K562 (cell line): ENCODE results near the gene DCT. TPM values are rescaled to one million over a fixed set of nuclear protein-coding genes. Genes with fewer than 3 reads are reported as not detected.

Experiments used
- ATAC-seq: fragments of 200-7000 bp; cut with Tn5 transposase; 3 replicates; pipeline ENCODE4 v1.9.1; 2020; ENCODE audit warnings: moderate library complexity
- BruUV-seq: library from RNA; stranded (reverse); fragments of 400-500 nt; replicated peaks from 2 replicates; lab custom pipeline; 2021; lab: Mats Ljungman, UMichigan
- CTCF ChIA-PET: fragments of 300-600 bp; formaldehyde crosslinking; extraction: SDS; loops from one replicate; lab custom pipeline; 2021; ENCODE audit warnings: low intra/inter-chr PET ratio; lab: Yijun Ruan, JAX
- POLR2A ChIA-PET: fragments of 300-600, 350-650 bp; sonication (Branson Sonifier 250); formaldehyde crosslinking; extraction: SDS; loops from one replicate; lab custom pipeline; 2021; ENCODE audit warnings: antibody characterized with exemption, inconsistent platforms; lab: Yijun Ruan, JAX
- DNase-seq, 4 experiments: peaks; one replicate each; pipeline versions ENCODE4 v3.0.0 to v3.0.0-alpha.2; 2011 to 2018; ENCODE audit warnings: low spot score in 3 of 4, mixed read lengths in 3 of 4; ENCODE audit errors: extremely low read depth in 1 of 4
- FAIRE-seq: peaks from 2 replicates; lab custom pipeline; 2011; peaks lifted over from hg19 to GRCh38; lab: Jason Lieb, UNC
- H2AFZ ChIP-seq: 2 replicates; pipeline ENCODE4 v1.6.0; 2011; ENCODE audit warnings: low read depth, low read length, control low read depth, inconsistent platforms
- H3K27ac ChIP-seq: fragments of 200-600 bp; 3 replicates; pipeline ENCODE4 v1.8.0; 2011; ENCODE audit warnings: low read depth, mild to moderate bottlenecking, control low read depth, inconsistent platforms, low read length, moderate library complexity, mixed read lengths; ENCODE audit errors: extremely low read depth
- H3K27me3 ChIP-seq, 2 experiments: fragments of 300-600 bp in 1 of 2; 2 replicates in 1 of 2; 3 replicates in 1 of 2; pipeline versions ENCODE4 v1.6.0 to v1.8.0; 2011; ENCODE audit warnings: inconsistent platforms in 2 of 2, low read length in 2 of 2, mild to moderate bottlenecking in 1 of 2, mixed read lengths in 1 of 2, moderate library complexity in 1 of 2; ENCODE audit not compliant: control insufficient read depth in 2 of 2, insufficient read depth in 2 of 2
- H3K36me3 ChIP-seq: fragments of 300-600 bp; 3 replicates; pipeline ENCODE4 v1.8.0; 2011; ENCODE audit warnings: mild to moderate bottlenecking, low read length, inconsistent platforms; ENCODE audit not compliant: control insufficient read depth, insufficient read depth
- H3K4me1 ChIP-seq, 2 experiments: fragments of 200-600 bp in 1 of 2; replicated peaks in 1 of 2; 2 replicates in 1 of 2; 3 replicates in 1 of 2; pipeline versions ENCODE4 v1.5.1 to v1.8.0; 2011; ENCODE audit warnings: inconsistent platforms in 2 of 2, low read length in 2 of 2, mild to moderate bottlenecking in 1 of 2, mixed read lengths in 1 of 2, moderate library complexity in 1 of 2; ENCODE audit not compliant: control insufficient read depth in 2 of 2, insufficient read depth in 2 of 2
- H3K4me2 ChIP-seq: 2 replicates; pipeline ENCODE4 v1.6.1; 2011; ENCODE audit warnings: low read length, control low read depth, inconsistent platforms, mixed read lengths; ENCODE audit not compliant: insufficient read depth
- H3K4me3 ChIP-seq: fragments of 200-600 bp; sonication (generic), shearing (Covaris generic); 2 replicates; pipeline ENCODE4 v1.5.1; 2016; ENCODE audit warnings: control low read depth, inconsistent platforms
- H3K79me2 ChIP-seq: fragments of 200-600 bp; 3 replicates; pipeline ENCODE4 v1.8.0; 2011; ENCODE audit warnings: low read length, inconsistent platforms; ENCODE audit not compliant: control insufficient read depth, insufficient read depth
- H3K9ac ChIP-seq, 2 experiments: 2 replicates each; pipeline versions ENCODE4 v1.6.0 to v1.6.1; 2011; ENCODE audit warnings: low read depth in 2 of 2, low read length in 2 of 2, control low read depth in 1 of 2, inconsistent platforms in 1 of 2, mild to moderate bottlenecking in 1 of 2, mixed read lengths in 1 of 2; ENCODE audit not compliant: insufficient read depth in 1 of 2
- H3K9me1 ChIP-seq: one replicate; pipeline ENCODE4 v1.6.0; 2011; ENCODE audit warnings: inconsistent platforms, mild to moderate bottlenecking, low read length, moderate library complexity; ENCODE audit not compliant: control insufficient read depth, insufficient read depth
- H3K9me3 ChIP-seq: replicated peaks from 2 replicates; pipeline ENCODE4 v1.5.1; 2011; ENCODE audit warnings: low read depth, low read length, inconsistent platforms; ENCODE audit not compliant: control insufficient read depth, insufficient read depth
- H4K20me1 ChIP-seq: replicated peaks from 2 replicates; pipeline ENCODE4 v1.6.1; 2011; ENCODE audit warnings: low read length, inconsistent platforms, mixed read lengths; ENCODE audit not compliant: control insufficient read depth, insufficient read depth
- BCOR ChIP-seq: fragments of 450-650 bp; IDR thresholded peaks from 2 replicates; pipeline ENCODE4 v1.6.1; 2016
- LCOR ChIP-seq: sonication (generic); formaldehyde crosslinking; IDR thresholded peaks from 2 replicates; pipeline ENCODE4 v1.8.0; 2022; ENCODE audit warnings: mild to moderate bottlenecking, missing genetic modification reagents
- MBD2 ChIP-seq: sonication (generic); IDR thresholded peaks from 2 replicates; pipeline ENCODE4 v1.6.1; 2016; ENCODE audit warnings: low read depth, borderline replicate concordance
- MCM7 ChIP-seq, 2 experiments: fragments of 450-650 bp; IDR thresholded peaks; 2 replicates each; pipeline ENCODE4 v1.6.1; 2016 to 2018
- NFXL1 ChIP-seq: fragments of 450-650 bp; formaldehyde crosslinking; IDR thresholded peaks from 2 replicates; pipeline ENCODE4 v1.4.0; 2021; ENCODE audit warnings: mild to moderate bottlenecking
- PHB2 ChIP-seq: fragments of 450-650 bp; IDR thresholded peaks from 2 replicates; pipeline ENCODE4 v1.6.1; 2017; ENCODE audit warnings: low read depth
- SRSF3 ChIP-seq: fragments of 200-400 bp; formaldehyde crosslinking; IDR thresholded peaks from 2 replicates; pipeline ENCODE4 v1.6.1; 2016; ENCODE audit warnings: mild to moderate bottlenecking, low read length, moderate library complexity; ENCODE audit not compliant: insufficient read depth
- XRCC4 ChIP-seq: IDR thresholded peaks from one replicate; pipeline ENCODE4 v1.6.1; 2011; ENCODE audit not compliant: insufficient read depth, insufficient read length; ENCODE audit errors: extremely low read depth
- ZKSCAN3 ChIP-seq: fragments of 250-450 bp; sonication (Bioruptor Pico); IDR thresholded peaks from 2 replicates; pipeline ENCODE4 v1.4.0; 2020
- ZNF584 ChIP-seq: fragments of 200-800 bp; sonication (Bioruptor generic); IDR thresholded peaks from 2 replicates; pipeline ENCODE4 v1.6.1; 2016; ENCODE audit warnings: low read depth, mild to moderate bottlenecking, missing genetic modification characterization, missing compliant biosample characterization
- WGBS: fragments of 100-300 bp; shearing (Covaris generic); methylation state at CpG from one replicate; pipeline ENCODE4 v1.1.6; 2016; ENCODE audit warnings: low coverage, mixed read lengths; ENCODE audit not compliant: insufficient coverage; ENCODE audit errors: missing lambda C conversion rate; 5-methylcytosine and 5-hydroxymethylcytosine counted together
- in situ Hi-C: fragments of 300-500 bp; cut with MboI; formaldehyde crosslinking; loops from 4 replicates; pipeline ENCODE4 v1.15.0; 2018; ENCODE audit warnings: inconsistent platforms, mixed read lengths
- intact Hi-C: fragments of 100-400 bp; cut with micrococcal nuclease; formaldehyde crosslinking; loops from 2 replicates; pipeline ENCODE4 v1.14.2; 2022
- polyA plus RNA-seq, 8 experiments: library from polyadenylated mRNA; depleted of rRNA in 4 of 8; stranded (reverse) in 5 of 8; unstranded in 3 of 8; fragments of >200 nt; fragmentation: Nextera tagmentation in 2 of 8; fragmentation: Illumina TruSeq in 1 of 8; extraction: Ambion mirVana in 2 of 8; extraction: Trizol in 1 of 8; gene quantifications; 2 replicates each; pipeline versions ENCODE4 v1.2.1 to v1.2.3, GENCODE V29; 2011 to 2014; ENCODE audit warnings: inconsistent platforms in 1 of 8, missing spikeins in 1 of 8
- total RNA-seq, 7 experiments: library from RNA; depleted of rRNA in 6 of 7; stranded (reverse); fragments of >200 nt in 6 of 7; fragmentation: Illumina TruSeq in 2 of 7; extraction: Trizol in 2 of 7; gene quantifications; 2 replicates each; pipeline versions ENCODE4 v1.2.1 to v1.2.3, GENCODE V29; 2011 to 2021; ENCODE audit warnings: low replicate concordance in 1 of 7
- TF ChIP-seq, protein P1 (sequence below): IDR thresholded peaks from 2 replicates; pipeline ENCODE4 v1.6.1; 2011; ENCODE audit not compliant: insufficient read length; ENCODE audit errors: extremely low read depth

DCT gene
- total and polyA plus RNA-seq, 9 of the 15 experiments (the other 6 are each of a cell fraction or from before 2014, with no cell fraction given), result 0.11 to 0.83 (median 0.57) TPM

GRCh38 chr13:94427313-94427953 is 52.0 kb downstream of the DCT start:
- 6% methylated on average over 5 of the region's 5 CpGs for WGBS
- intact Hi-C loops (no loop called here), in situ Hi-C loops (no loop called here)
- H3K9ac ChIP-seq, result no peak overlapping the region
- POLR2A ChIA-PET, result no interaction called here
- no peak overlapping the region for H3K4me2 ChIP-seq
- no peak overlapping the region for H2AFZ ChIP-seq
- no peaks in the 10 kb centered on the region for H3K9me3 ChIP-seq
- H3K36me3 ChIP-seq, result no peaks in the 10 kb centered on the region
- H3K4me1 ChIP-seq, result no peaks in the 10 kb centered on the region
- no peak overlapping the region for H3K27ac ChIP-seq
- H3K79me2 ChIP-seq, result no peaks in the 10 kb centered on the region
- DNase-seq (no peak), ATAC-seq (no peak), FAIRE-seq (no peak)
- no TSS peak for BruUV-seq
- H4K20me1 ChIP-seq, result no peaks in the 10 kb centered on the region
- H3K9me1 ChIP-seq, result no peaks in the 10 kb centered on the region
- CTCF ChIA-PET, result no interaction called here
- no peak overlapping the region for H3K4me3 ChIP-seq
- TF ChIP-seq ZNF584, result no peak
- no peaks in the 10 kb centered on the region for H3K27me3 ChIP-seq

GRCh38 chr13:94419925-94420305 is 59.6 kb downstream of the DCT start:
- CTCF ChIA-PET, result interaction anchor here (0.6 to 0.7 kb wide), 2 partner anchors 304 to 580 kb away, joined by 3 to 6 read pairs; no protein-coding TSS in a partner anchor
- H3K9me3 ChIP-seq, result no peaks in the 10 kb centered on the region
- no peak overlapping the region for H3K4me3 ChIP-seq
- no TSS peak for BruUV-seq
- intact Hi-C loops, result no loop called here
- FAIRE-seq (no peak), DNase-seq (no peak), ATAC-seq (no peak)
- no peak overlapping the region for H3K4me2 ChIP-seq
- no peaks in the 10 kb centered on the region for H3K79me2 ChIP-seq
- no peak overlapping the region for H2AFZ ChIP-seq
- H3K9ac ChIP-seq, result no peak overlapping the region
- H3K9me1 ChIP-seq, result no peaks in the 10 kb centered on the region
- H3K27me3 ChIP-seq, result no peaks in the 10 kb centered on the region
- no peaks in the 10 kb centered on the region for H3K36me3 ChIP-seq
- in situ Hi-C loops, result no loop called here
- no peaks in the 10 kb centered on the region for H4K20me1 ChIP-seq
- WGBS, result 0% methylated on average over 1 of the region's 1 CpG
- no peak for TF ChIP-seq LCOR (CRISPR knock-in tag)
- TF ChIP-seq, protein P1, sequence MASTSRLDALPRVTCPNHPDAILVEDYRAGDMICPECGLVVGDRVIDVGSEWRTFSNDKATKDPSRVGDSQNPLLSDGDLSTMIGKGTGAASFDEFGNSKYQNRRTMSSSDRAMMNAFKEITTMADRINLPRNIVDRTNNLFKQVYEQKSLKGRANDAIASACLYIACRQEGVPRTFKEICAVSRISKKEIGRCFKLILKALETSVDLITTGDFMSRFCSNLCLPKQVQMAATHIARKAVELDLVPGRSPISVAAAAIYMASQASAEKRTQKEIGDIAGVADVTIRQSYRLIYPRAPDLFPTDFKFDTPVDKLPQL, result no peak
- TF ChIP-seq PHB2, result no peak
- no peak for TF ChIP-seq ZKSCAN3 (CRISPR knock-in tag)
- no peak for TF ChIP-seq XRCC4
- TF ChIP-seq SRSF3, result no peak
- TF ChIP-seq MCM7 (IDR thresholded peaks at IDR 0.05), result no peak
- TF ChIP-seq NFXL1 (CRISPR knock-in tag), result no peak
- no peak for TF ChIP-seq BCOR
- TF ChIP-seq MBD2, result no peak
- POLR2A ChIA-PET, result no interaction called here
- H3K4me1 ChIP-seq, result no peaks in the 10 kb centered on the region
- no peak overlapping the region for H3K27ac ChIP-seq
